ENCODE measurements around the gene PLCL1.

DNA sequence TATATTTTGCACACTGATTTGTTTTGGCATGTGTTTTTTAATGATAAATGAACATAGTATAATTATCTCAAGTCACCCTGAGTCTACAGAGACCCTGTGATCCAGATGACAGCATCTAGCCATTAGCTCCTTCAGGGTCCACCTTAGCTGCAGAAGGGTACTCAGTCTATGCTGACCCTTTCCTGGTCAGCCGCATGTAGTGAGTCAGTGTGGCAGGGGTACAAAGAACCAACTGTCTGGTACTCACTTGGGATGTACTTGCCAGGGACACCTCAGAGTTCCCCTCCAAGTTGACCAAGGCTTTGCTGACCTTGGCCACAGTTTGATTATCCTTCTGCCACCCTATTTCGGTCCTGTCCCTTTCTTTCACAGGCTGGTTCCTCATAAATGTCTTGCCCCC lies 369.5 kb downstream of the PLCL1 start:
- TF ChIP-seq, protein P1, sequence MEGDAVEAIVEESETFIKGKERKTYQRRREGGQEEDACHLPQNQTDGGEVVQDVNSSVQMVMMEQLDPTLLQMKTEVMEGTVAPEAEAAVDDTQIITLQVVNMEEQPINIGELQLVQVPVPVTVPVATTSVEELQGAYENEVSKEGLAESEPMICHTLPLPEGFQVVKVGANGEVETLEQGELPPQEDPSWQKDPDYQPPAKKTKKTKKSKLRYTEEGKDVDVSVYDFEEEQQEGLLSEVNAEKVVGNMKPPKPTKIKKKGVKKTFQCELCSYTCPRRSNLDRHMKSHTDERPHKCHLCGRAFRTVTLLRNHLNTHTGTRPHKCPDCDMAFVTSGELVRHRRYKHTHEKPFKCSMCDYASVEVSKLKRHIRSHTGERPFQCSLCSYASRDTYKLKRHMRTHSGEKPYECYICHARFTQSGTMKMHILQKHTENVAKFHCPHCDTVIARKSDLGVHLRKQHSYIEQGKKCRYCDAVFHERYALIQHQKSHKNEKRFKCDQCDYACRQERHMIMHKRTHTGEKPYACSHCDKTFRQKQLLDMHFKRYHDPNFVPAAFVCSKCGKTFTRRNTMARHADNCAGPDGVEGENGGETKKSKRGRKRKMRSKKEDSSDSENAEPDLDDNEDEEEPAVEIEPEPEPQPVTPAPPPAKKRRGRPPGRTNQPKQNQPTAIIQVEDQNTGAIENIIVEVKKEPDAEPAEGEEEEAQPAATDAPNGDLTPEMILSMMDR (conservative IDR thresholded peaks at IDR 0.05): no peak
- TF ChIP-seq EZH2 (IDR thresholded peaks at IDR 0.05; ENCODE audit: low read depth): no peak

Measured in PC-9 (cell line).